Measurements from ENCODE around the gene BAZ2B. TPM values are rescaled to one million over a fixed set of nuclear protein-coding genes. Genes with fewer than 3 reads are reported as not detected.

The BAZ2B gene
- total and polyA plus RNA-seq, 9 of the 15 experiments (the other 6 are each of a cell fraction or from before 2014, with no cell fraction given), result 7.5 to 38.6 (median 19.8) TPM

GRCh38 chr2:159651884-159652283 is 35.5 kb upstream of the BAZ2B start (continued):
- no peak for TF ChIP-seq ZNF165 (CRISPR knock-in tag; IDR thresholded peaks at IDR 0.05; ENCODE audit: borderline replicate concordance)
- no peak for TF ChIP-seq HMG20A (CRISPR knock-in tag; conservative IDR thresholded peaks at IDR 0.05)
- no peak for TF ChIP-seq EZH2 (IDR thresholded peaks at IDR 0.05; ENCODE audit: borderline replicate concordance, low read depth, low read length)
- no peak for TF ChIP-seq CREB1 (IDR thresholded peaks at IDR 0.05)
- no peak for TF ChIP-seq CREB1 (CRISPR knock-in tag; IDR thresholded peaks at IDR 0.05)
- TF ChIP-seq, protein P1, sequence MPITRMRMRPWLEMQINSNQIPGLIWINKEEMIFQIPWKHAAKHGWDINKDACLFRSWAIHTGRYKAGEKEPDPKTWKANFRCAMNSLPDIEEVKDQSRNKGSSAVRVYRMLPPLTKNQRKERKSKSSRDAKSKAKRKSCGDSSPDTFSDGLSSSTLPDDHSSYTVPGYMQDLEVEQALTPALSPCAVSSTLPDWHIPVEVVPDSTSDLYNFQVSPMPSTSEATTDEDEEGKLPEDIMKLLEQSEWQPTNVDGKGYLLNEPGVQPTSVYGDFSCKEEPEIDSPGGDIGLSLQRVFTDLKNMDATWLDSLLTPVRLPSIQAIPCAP (CRISPR knock-in tag; IDR thresholded peaks at IDR 0.05; ENCODE audit: borderline replicate concordance), result no peak
- TF ChIP-seq HMGN3 (IDR thresholded peaks at IDR 0.05; ENCODE audit: borderline replicate concordance, extremely low read depth, insufficient read length, low read depth, low read length), result no peak
- TF ChIP-seq, protein P2, sequence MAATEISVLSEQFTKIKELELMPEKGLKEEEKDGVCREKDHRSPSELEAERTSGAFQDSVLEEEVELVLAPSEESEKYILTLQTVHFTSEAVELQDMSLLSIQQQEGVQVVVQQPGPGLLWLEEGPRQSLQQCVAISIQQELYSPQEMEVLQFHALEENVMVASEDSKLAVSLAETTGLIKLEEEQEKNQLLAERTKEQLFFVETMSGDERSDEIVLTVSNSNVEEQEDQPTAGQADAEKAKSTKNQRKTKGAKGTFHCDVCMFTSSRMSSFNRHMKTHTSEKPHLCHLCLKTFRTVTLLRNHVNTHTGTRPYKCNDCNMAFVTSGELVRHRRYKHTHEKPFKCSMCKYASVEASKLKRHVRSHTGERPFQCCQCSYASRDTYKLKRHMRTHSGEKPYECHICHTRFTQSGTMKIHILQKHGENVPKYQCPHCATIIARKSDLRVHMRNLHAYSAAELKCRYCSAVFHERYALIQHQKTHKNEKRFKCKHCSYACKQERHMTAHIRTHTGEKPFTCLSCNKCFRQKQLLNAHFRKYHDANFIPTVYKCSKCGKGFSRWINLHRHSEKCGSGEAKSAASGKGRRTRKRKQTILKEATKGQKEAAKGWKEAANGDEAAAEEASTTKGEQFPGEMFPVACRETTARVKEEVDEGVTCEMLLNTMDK (IDR thresholded peaks at IDR 0.05; ENCODE audit: borderline replicate concordance, insufficient read depth, low read depth, low read length, poor library complexity, severe bottlenecking), result no peak
- TF ChIP-seq PRDM10 (IDR thresholded peaks at IDR 0.05; ENCODE audit: partially characterized antibody), result no peak
- TF ChIP-seq ZNF639 (CRISPR knock-in tag; conservative IDR thresholded peaks at IDR 0.05 in 1 of 2, IDR thresholded peaks at IDR 0.05 in 1 of 2), result no peak
- TF ChIP-seq PCBP1 (IDR thresholded peaks at IDR 0.05; ENCODE audit: low read depth, low read length, poor library complexity, severe bottlenecking), result no peak
- no peak for TF ChIP-seq FOXK2 (conservative IDR thresholded peaks at IDR 0.05 in 1 of 2, IDR thresholded peaks at IDR 0.05 in 1 of 2; ENCODE audit: low read depth in 2 of 2)
- no peak for TF ChIP-seq SRSF9 (IDR thresholded peaks at IDR 0.05; ENCODE audit: borderline replicate concordance, low read depth, low read length)
- no peak for TF ChIP-seq ZNF717 (CRISPR knock-in tag; IDR thresholded peaks at IDR 0.05)
- peak; percentile 97 for TF ChIP-seq ZNF316 (IDR thresholded peaks at IDR 0.05)
- TF ChIP-seq FUS (optimal IDR thresholded peaks at IDR 0.05; ENCODE audit: low read depth, low read length), result no peak
- TF ChIP-seq ELF1 (tag; IDR thresholded peaks at IDR 0.05), result no peak
- no peak for TF ChIP-seq SREBF2 (CRISPR knock-in tag; IDR thresholded peaks at IDR 0.05)
- TF ChIP-seq POLR2A (conservative IDR thresholded peaks at IDR 0.05), result no peak
- no peak for TF ChIP-seq SNRNP70 (optimal IDR thresholded peaks at IDR 0.05; ENCODE audit: low read depth, low read length)
- TF ChIP-seq TGIF2 (CRISPR knock-in tag; IDR thresholded peaks at IDR 0.05), result no peak
- TF ChIP-seq KLF16 (IDR thresholded peaks at IDR 0.05), result no peak

Data from K562 (cell line).